A549 treated with CpdA at 1 μM for 4 hours (cell line): Measurements from ENCODE around the gene PDC. TPM values are rescaled to one million over a fixed set of nuclear protein-coding genes. Genes with fewer than 3 reads are reported as not detected.

Source experiments
- total RNA-seq: library from RNA; stranded (reverse); fragments of 200-300 nt; extraction: Qiagen RNA extraction; gene quantifications from 5 replicates; pipeline ENCODE4 v1.2.3, GENCODE V29; 2022; ENCODE audit warnings: low read depth

Gene PDC
- not detected in 5 replicates for total RNA-seq

DNA sequence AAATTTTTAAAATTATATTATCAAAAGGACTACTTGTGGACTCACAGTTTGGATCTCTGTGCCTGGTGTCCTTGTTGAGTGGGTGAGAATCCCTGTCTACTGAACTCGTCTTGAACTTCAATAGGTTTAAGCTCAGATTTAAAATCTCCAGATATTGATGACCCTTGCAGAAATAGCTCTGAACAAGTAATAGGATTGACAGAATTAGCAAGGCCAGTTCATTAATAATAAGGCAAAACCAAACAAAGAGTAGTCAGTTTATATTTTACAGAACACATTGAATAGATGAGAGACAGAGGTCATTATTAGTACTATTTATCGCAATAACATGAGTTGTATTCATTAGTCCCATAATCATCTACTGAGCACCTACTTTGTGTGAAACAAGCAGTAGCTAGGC is at the start of gene PDC:
TSS of gene PDC (minus strand) at position 101 of the 400 bp plus-strand sequence. CDS start 11,655 bp downstream, outside the sequence.

Other genes with a start within 250 kb of the PDC start
- gene PRG4, start 164.8 kb downstream of the PDC start, total RNA-seq = 0.08 to 0.16 TPM (median 0.12 TPM) in 5 replicates
- 45.5 to 52.4 TPM (median 49.2 TPM) in 5 replicates for gene TPR, start 85.9 kb downstream of the PDC start, total RNA-seq
- 16.1 to 19.1 TPM (median 18.0 TPM) in 5 replicates for gene ODR4, start 85.3 kb downstream of the PDC start, total RNA-seq
- 8.7 to 13.5 TPM (median 12.9 TPM) in 5 replicates for gene PTGS2, start 219.3 kb upstream of the PDC start, total RNA-seq